Hematopoietic multipotent progenitor cell (in vitro differentiated cells): ENCODE results near the gene ST3GAL5. TPM values are rescaled to one million over a fixed set of nuclear protein-coding genes. Genes with fewer than 3 reads are reported as not detected.

Experiments used
- DNase-seq, 3 donors: peaks; one replicate each; pipeline ENCODE4 v3.0.0-alpha.2; 2011 to 2015; ENCODE audit warnings: low read depth in 2 of 3, low spot score in 2 of 3
- small RNA-seq: library from RNA; depleted of rRNA; stranded (forward); fragments of <200 nt; gene quantifications from one replicate; pipeline ENCODE3, GENCODE V24; 2012
- total RNA-seq: library from RNA; depleted of rRNA; stranded (reverse); fragments of >200 nt; gene quantifications from one replicate; pipeline ENCODE4 v1.2.3, GENCODE V29; 2012

The ST3GAL5 gene
- total RNA-seq, 1 donor, result 4.0 TPM

DNA sequence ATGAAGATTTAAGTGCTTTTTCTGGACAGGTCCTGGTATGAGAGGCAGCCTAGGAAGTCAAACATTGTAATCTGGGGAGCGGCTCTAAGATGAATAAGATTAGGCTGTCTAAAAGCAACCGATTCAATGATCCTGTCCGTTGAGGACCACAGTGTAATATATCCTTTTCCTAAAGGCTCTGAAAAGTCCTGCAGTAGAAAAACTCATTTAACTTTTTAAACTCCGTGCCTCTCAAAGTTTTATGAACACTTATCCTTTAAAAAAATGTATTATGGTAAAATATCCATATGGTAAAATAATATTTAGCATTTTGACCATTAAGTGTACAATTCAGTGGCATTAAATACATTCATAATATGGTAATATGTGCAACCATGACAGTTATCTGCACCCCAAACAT is 95.2 kb downstream of the ST3GAL5 start:
- no peak for DNase-seq

DNA sequence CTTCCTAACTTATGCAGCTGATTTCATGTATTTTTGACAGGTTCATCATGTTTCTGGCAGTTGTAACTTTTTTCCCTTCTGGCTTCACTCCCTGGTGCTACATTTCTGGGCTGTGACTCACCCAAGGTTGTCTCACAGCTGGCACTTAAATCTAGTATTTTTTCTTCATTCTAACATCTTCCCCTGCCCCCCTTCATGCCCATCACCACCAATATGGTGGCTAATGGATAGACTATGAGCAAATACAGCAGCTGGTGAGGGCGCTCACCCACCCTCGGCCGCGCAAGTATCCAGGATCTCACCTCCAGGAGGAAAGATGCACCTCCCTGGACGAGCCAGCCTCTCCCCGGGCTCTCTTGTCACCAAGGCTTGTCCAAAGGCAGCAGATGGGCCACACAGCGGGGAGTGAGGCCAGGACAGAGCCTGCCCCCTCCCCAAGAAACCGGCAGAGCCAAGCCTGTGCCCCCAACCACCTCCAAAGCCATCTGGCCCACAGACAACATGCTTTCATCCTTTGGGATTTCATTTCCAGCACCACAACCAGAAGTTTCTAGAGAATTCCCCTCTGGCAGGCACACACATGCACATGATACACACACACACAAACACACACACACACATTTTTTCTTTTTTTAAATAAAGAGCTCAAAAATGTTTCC is 95.9 kb downstream of the ST3GAL5 start:
- no peak for DNase-seq

GRCh38 chr2:85791704-85792565 is 96.9 kb downstream of the ST3GAL5 start:
- DNase-seq, result no peak

DNA sequence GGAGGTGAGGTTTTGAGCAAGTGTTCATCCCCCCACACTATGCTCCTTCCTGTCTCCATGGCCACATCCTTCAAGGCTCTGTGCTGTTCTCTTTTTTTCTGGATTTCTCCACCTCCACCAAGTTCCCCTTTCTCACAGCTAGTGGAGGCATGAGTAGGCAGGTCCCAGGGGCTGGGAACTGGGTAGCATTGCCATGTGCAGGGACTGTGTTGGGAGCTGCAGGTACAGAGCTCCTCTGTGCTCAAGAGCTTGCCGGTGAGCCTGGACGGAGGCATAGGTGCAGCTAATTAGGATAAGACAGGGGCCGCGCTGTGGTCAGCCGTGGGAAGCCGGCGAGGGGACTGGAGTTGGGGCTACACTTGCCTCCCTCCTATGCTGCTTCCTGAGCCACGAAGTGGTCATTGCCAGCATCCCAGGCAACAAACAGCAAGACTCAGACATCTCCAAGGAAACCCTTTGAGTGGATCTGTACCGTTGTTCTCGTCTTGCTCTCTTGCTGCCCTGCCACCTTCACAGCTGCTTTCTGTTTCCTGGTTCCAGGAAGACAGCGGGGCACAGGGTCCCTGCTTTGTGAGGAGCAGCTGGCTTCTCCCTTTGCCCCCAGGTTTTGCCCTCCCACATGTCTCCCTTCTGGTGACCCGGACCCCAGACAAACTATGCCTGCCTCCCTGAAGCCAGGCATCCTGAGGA is 98.1 kb downstream of the ST3GAL5 start:
- DNase-seq, result peak in 1 of 3 donors; percentile 55

DNA sequence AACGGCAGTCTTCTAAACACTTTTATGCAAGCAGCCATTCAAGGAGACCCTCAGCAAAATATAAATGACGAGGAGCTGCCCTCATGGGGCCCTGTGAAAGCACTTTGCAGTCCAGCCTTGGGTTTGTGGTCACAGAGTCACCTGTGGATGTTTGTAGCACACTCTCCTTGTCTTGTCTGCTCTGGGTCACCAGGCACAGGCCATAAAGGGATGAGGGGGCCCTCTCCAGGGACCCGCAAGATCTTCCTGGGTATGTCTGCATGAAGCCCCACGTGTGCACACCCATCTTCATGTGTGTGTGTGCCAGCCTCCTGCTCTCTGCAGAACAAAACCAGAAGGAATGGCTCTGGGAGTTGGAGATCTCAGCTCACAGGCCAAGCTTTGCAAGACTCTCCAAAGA is 98.8 kb downstream of the ST3GAL5 start:
- no peak for DNase-seq

DNA sequence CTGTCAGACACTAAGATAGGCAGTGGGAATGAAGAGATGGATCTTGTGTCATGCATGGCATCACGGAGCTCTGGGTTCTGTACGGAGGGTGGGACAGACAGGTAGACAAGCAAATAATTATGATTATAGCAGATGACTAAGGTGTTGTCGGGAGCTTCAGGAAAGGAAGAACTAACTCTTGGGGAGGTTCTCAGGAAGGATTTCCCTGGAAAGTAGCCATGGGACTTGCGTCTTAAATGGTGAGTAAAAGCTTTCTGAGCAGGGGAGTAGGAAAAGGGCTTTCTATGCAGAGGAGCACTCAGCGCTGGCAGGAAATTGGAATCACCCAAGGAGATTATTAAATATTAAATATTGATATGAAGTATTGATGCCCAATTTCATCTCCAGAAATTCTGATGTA is 99.5 kb downstream of the ST3GAL5 start:
- DNase-seq, result no peak

DNA sequence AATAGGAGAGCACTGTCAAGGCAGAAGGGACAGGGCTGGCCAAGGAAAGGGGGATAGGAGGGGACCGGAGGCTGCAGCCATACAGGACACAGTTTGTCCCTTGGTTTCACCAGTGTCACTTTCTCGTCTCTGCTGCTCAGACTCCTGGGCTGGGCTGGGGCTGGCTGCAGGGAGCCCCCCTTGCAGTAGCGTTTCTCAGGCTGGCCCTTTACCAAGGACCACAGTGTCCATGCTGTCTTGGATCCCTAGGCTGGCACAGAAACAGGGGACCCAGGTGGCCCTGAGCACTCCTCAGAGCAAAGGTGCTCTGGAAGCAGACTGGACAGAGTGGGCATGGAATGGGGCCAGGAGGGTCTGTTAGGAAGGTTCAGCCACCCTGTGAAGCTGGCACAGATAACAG is 100.2 kb downstream of the ST3GAL5 start:
- no peak for DNase-seq

- no peak for DNase-seq
These were observed 100.8 kb downstream of the ST3GAL5 start for GRCh38 chr2:85787981-85788340.

GRCh38 chr2:85787282-85787980 is 101.4 kb downstream of the ST3GAL5 start:
- no peak for DNase-seq

Small RNAs within 50 kb of the gene (small RNA-seq; reads per million reads assigned to genes)
- gene RN7SKP83, result not detected

Other genes with a start within 250 kb of the ST3GAL5 start
- not detected for gene SFTPB, start 220.8 kb downstream of the ST3GAL5 start, total RNA-seq
- 0.27 TPM for gene GNLY, start 194.6 kb downstream of the ST3GAL5 start, total RNA-seq
- gene ATOH8, start 135.0 kb downstream of the ST3GAL5 start, total RNA-seq, result under 0.01 TPM
- gene POLR1A, start 216.9 kb upstream of the ST3GAL5 start, total RNA-seq, result 19.1 TPM
- gene PTCD3, start 217.2 kb upstream of the ST3GAL5 start, total RNA-seq, result 53.9 TPM